Adrenal gland (tissue), 12 donors: ENCODE measurements around the gene TUBA8. TPM values are rescaled to one million over a fixed set of nuclear protein-coding genes. Genes with fewer than 3 reads are reported as not detected.

ENCODE experiments used
- DNase-seq, 7 donors: peaks; one replicate each; pipeline ENCODE4 v3.0.0-alpha.2; 2019 to 2020
- H3K27ac ChIP-seq, 5 donors: fragments of 200-600 bp; sonication (generic) in 4 of 5; 1 replicate in 3 of 5; 2 replicates in 2 of 5; pipeline versions ENCODE4 v1.5.1 to v1.8.0; 2016 to 2020; ENCODE audit warnings: mild to moderate bottlenecking in 1 of 5
- H3K27me3 ChIP-seq: fragments of 200-600 bp; 2 replicates; pipeline ENCODE4 v1.8.0; 2021
- H3K36me3 ChIP-seq, 2 donors: fragments of 200-600 bp; replicated peaks in 1 of 2; 1 replicate in 1 of 2; 2 replicates in 1 of 2; pipeline versions ENCODE4 v1.5.1 to v1.8.0; 2018 to 2022
- H3K4me1 ChIP-seq, 2 donors: fragments of 200-600 bp; replicated peaks in 1 of 2; 1 replicate in 1 of 2; 2 replicates in 1 of 2; pipeline versions ENCODE4 v1.5.1 to v1.8.0; 2018 to 2021
- H3K4me3 ChIP-seq, 4 donors: fragments of 200-600 bp; sonication (generic) in 3 of 4; one replicate each; pipeline ENCODE4 v1.5.1; 2016 to 2018
- H3K9me3 ChIP-seq, 3 donors: fragments of 200-600 bp; sonication (generic) in 1 of 3; replicated peaks in 1 of 3; 1 replicate in 2 of 3; 2 replicates in 1 of 3; pipeline versions ENCODE4 v1.5.1 to v1.8.0; 2016 to 2021
- POLR2A ChIP-seq, 2 donors: fragments of 450-650 bp; IDR thresholded peaks; one replicate each; pipeline ENCODE4 v1.6.1; 2017; ENCODE audit warnings: antibody characterized with exemption in 2 of 2, mild to moderate bottlenecking in 2 of 2, moderate library complexity in 1 of 2
- WGBS, 4 donors: extraction: QIAGEN DNeasy Blood & Tissue Kit in 2 of 4; methylation state at CpG; one replicate each; pipeline versions ENCODE4 v1.1.5 to v1.1.7; 2013 to 2017; 5-methylcytosine and 5-hydroxymethylcytosine counted together
- intact Hi-C, 2 donors: fragments of 100-400 bp; cut with DNase I; formaldehyde crosslinking; loops; one replicate each; pipeline versions ENCODE4 v1.14.1 to v1.15.0; 2022 to 2023
- polyA plus RNA-seq, 3 donors: library from polyadenylated mRNA; stranded (reverse); fragments of 200-250 nt in 2 of 3; fragments of 350-450 nt in 1 of 3; fragmentation: Illumina TruSeq in 1 of 3; extraction: RNeasy Lipid Tissue Mini Kit (QIAGEN cat#74804) in 1 of 3; gene quantifications; one replicate each; pipeline ENCODE4 v1.2.3, GENCODE V29; 2013 to 2014
- total RNA-seq, 9 donors: library from RNA; depleted of rRNA in 4 of 9; stranded (reverse); fragments of >200 nt in 4 of 9; fragments of 120-200 nt in 1 of 9; fragmentation: NEBNext Ultra II Directional in 1 of 9; extraction: Animal tissue kit (Norgen Biotek cat#: 25700) in 1 of 9; gene quantifications; one replicate each; pipeline versions ENCODE4 v1.1.0 to v1.2.4, GENCODE V29; 2013 to 2023
- TF ChIP-seq, protein P1 (sequence below), 6 experiments: fragments of 450-650 bp in 4 of 6; fragments of 200-600 bp in 2 of 6; sonication (generic) in 1 of 6; IDR thresholded peaks; 1 replicate in 5 of 6; 2 replicates in 1 of 6; pipeline versions ENCODE4 v1.5.1 to v1.8.0; 2016 to 2021; ENCODE audit warnings: antibody characterized with exemption in 6 of 6, mild to moderate bottlenecking in 2 of 6, moderate library complexity in 1 of 6
- donor health status: healthy with polysubstance abuse.
- donor health status: Bipolar disorder and iron deficiency.
- donor health status: DM: yes; HTN: yes; CAD: no.
- donor health status: DM: no; HTN: no; CAD: no.
- donor health status: DM: no; HTN: no; CAD: no.
- donor health status: DM: yes; HTN: yes; CAD: no.

Gene TUBA8
- total and polyA plus RNA-seq, 12 donors, result 0.65 to 4.3 (median 1.8) TPM

DNA sequence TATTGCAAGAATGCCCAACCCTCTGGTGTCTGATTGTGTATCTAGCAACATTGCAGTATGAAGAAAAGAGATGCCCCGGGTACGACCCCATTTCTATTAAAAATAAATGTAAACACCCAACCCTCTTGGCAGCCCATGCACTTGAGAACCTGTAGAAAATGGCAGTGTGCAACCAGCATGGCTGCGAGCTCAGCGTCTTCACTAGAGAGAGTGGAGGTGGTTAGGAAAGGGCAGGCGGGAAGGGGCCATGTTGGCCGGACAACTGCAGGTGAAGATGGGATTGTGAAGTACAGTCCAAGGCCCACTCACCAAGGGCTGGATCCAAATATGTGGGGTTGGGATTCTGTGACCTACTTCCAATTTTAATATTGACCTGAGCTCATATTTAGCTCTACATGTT is 16.9 kb upstream of the TUBA8 start:
- H3K27ac ChIP-seq, result no peak overlapping the region
- H3K36me3 ChIP-seq, result peaks cover 0 to 4% of the 10 kb centered on the region in 2 donors
- WGBS, 4 donors, result 92 to 98% (median 94%) methylated on average over 6 of the region's 6 CpGs
- H3K27me3 ChIP-seq, result no peaks in the 10 kb centered on the region
- intact Hi-C loops, result no loop called here
- H3K4me1 ChIP-seq, result peaks cover 17 to 18% of the 10 kb centered on the region in 2 donors
- H3K4me3 ChIP-seq, result no peak overlapping the region
- no peak for TF ChIP-seq POLR2A (IDR thresholded peaks at IDR 0.05)
- TF ChIP-seq, protein P1, sequence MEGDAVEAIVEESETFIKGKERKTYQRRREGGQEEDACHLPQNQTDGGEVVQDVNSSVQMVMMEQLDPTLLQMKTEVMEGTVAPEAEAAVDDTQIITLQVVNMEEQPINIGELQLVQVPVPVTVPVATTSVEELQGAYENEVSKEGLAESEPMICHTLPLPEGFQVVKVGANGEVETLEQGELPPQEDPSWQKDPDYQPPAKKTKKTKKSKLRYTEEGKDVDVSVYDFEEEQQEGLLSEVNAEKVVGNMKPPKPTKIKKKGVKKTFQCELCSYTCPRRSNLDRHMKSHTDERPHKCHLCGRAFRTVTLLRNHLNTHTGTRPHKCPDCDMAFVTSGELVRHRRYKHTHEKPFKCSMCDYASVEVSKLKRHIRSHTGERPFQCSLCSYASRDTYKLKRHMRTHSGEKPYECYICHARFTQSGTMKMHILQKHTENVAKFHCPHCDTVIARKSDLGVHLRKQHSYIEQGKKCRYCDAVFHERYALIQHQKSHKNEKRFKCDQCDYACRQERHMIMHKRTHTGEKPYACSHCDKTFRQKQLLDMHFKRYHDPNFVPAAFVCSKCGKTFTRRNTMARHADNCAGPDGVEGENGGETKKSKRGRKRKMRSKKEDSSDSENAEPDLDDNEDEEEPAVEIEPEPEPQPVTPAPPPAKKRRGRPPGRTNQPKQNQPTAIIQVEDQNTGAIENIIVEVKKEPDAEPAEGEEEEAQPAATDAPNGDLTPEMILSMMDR (IDR thresholded peaks at IDR 0.05), result no peak
- no peaks in the 10 kb centered on the region for H3K9me3 ChIP-seq
- DNase-seq, result no peak

DNA sequence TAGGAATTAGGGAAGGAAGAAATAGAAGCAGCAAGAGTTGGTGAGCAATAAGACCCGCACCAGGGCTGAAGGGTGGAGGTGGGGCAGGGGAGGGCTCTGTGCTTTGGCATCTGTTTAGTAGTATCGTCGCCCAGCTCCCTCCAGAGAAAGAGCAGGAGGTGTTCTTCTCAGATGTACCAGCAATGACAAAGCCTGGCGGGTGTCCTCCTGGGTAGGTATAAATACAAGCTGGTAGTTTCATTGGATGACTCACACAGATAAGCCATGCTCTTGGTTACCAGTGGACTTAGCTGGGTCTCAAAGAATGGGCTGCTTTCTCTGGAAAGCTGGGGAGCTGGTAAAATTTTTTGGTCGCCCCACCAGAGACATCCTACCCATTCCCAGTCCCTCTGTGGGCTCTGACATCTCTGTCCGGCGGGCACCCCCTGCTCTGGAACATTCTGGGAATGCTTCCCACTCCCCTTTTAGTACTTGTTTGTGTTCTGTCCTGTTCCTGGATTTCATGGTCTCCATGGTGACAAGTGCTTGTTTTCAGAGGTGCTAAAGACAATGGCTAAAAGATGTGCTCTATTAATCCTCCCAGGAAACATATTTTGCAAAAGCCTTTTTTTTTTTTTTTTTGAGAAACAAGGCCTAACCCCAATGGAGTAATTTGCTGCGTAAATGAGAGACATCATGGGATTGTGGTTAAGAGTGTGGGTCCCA is 15.4 kb upstream of the TUBA8 start:
- Histone ChIP-seq H3K9me3 (no peaks in the 10 kb centered on the region), H3K36me3 (no peaks in the 10 kb centered on the region), H3K4me3 (no peak overlapping the region), H3K27me3 (no peaks in the 10 kb centered on the region), H3K27ac (no peak overlapping the region), H3K4me1 (peaks cover 15 to 17% of the 10 kb centered on the region in 2 donors)
- intact Hi-C loops, result no loop called here
- DNase-seq, result no peak
- TF ChIP-seq POLR2A (IDR thresholded peaks at IDR 0.05), result no peak
- TF ChIP-seq, protein P1 (IDR thresholded peaks at IDR 0.05), result no peak
- 91 to 96% (median 95%) methylated on average over 8 of the region's 8 CpGs for WGBS, 4 donors

DNA sequence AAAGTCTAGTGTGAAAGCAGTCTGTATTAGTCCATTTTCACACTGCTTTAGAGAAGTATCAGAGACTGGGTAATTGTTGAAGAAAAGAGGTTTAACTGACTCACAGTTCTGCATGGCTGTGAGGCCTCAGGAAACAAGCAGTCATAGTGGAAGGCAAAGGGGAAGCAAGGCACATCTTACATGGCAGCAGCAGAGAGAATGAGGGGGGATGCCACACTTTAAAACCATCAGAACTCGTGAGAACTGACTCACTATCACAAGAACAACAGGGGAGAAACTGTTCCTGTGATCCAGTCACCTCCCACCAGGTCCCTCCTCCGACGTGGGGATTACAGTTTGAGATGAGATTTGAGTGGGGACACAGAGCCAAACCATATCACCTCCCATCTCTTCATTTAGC is 13.8 kb upstream of the TUBA8 start:
- intact Hi-C loops, result no loop called here
- no peaks in the 10 kb centered on the region for H3K36me3 ChIP-seq
- no peak overlapping the region for H3K4me3 ChIP-seq
- peaks cover 9 to 11% of the 10 kb centered on the region in 2 donors for H3K4me1 ChIP-seq
- 72 to 94% (median 83%) methylated on average over 3 of the region's 3 CpGs for WGBS, 4 donors
- no peaks in the 10 kb centered on the region for H3K9me3 ChIP-seq
- TF ChIP-seq POLR2A (IDR thresholded peaks at IDR 0.05), result no peak
- TF ChIP-seq, protein P1 (IDR thresholded peaks at IDR 0.05), result no peak
- H3K27ac ChIP-seq, result no peak overlapping the region
- no peaks in the 10 kb centered on the region for H3K27me3 ChIP-seq
- DNase-seq, result no peak

DNA sequence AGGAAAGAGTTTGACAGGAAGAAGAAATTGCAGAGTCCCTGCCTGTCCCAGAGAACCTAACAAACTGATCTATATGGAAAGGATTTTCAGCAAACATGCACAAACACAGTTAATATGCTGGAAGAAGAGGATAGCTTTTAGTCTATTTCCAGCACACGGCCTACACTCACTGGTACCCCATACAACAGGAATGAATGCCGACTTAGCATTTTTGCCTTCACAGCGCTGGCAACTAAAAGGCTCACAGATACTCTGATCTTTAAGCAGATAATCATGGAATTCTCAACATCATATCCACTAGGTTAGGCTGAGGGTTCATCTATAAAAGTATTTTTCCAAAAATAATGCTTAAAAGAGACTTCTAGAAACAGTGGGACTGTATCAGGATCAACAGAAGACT is 9.8 kb upstream of the TUBA8 start:
- H3K36me3 ChIP-seq, result no peaks in the 10 kb centered on the region
- TF ChIP-seq, protein P1 (IDR thresholded peaks at IDR 0.05), result no peak
- no peak for TF ChIP-seq POLR2A (IDR thresholded peaks at IDR 0.05)
- intact Hi-C loops, result no loop called here
- no peaks in the 10 kb centered on the region for H3K9me3 ChIP-seq
- no peaks in the 10 kb centered on the region for H3K27me3 ChIP-seq
- no peak overlapping the region for H3K27ac ChIP-seq
- no peak overlapping the region for H3K4me3 ChIP-seq
- WGBS, 4 donors, result 86 to 93% (median 92%) methylated on average over 3 of the region's 3 CpGs
- no peaks in the 10 kb centered on the region for H3K4me1 ChIP-seq
- no peak for DNase-seq
